Measurements from ENCODE around the gene TRIM69.
"Not testable (repeated sequence)": the region's sequence is repeated elsewhere in the genome, so short reads cannot be mapped to it uniquely, and the experiment has no call there.

Gene TRIM69

DNA sequence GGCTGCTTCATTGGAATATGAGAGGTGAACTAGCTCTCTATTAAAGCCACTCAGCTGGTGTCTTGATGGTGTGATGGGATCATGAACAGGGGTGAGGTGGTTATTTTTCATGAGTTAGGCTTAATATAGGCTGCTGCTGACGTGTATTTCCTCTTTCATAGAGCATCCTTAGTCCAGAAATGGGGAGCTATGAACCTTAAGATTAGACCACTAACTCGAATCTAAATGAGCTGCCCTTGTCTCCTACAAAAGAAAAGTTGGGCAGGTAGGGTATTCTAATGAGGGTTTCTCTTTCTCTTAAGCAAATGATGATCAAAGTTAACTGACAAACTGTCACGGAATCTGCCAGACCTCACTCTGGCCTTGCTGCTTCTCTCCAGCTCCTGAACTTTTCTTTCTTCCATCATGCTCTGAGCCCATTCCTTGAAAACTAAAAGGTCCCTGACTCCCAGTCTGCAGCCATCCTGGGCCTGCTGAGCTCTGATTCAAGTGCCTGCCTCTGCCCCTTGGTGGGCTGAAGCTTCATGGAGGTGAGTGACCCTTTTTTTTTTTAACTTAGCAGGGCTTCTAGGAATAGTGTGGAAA is at the start of gene TRIM69:
TRIM69 (plus strand) TSS at position 348 of the 585 bp plus-strand sequence; CDS start at position 525, 177 bp downstream.
- TF ChIP-seq, protein P1, sequence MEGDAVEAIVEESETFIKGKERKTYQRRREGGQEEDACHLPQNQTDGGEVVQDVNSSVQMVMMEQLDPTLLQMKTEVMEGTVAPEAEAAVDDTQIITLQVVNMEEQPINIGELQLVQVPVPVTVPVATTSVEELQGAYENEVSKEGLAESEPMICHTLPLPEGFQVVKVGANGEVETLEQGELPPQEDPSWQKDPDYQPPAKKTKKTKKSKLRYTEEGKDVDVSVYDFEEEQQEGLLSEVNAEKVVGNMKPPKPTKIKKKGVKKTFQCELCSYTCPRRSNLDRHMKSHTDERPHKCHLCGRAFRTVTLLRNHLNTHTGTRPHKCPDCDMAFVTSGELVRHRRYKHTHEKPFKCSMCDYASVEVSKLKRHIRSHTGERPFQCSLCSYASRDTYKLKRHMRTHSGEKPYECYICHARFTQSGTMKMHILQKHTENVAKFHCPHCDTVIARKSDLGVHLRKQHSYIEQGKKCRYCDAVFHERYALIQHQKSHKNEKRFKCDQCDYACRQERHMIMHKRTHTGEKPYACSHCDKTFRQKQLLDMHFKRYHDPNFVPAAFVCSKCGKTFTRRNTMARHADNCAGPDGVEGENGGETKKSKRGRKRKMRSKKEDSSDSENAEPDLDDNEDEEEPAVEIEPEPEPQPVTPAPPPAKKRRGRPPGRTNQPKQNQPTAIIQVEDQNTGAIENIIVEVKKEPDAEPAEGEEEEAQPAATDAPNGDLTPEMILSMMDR (IDR thresholded peaks at IDR 0.05; ENCODE audit: low read depth, low read length, missing control alignments), result no peak
- no peak within 1 kb of the TSS for H3K4me3 ChIP-seq (replicated peaks; ENCODE audit: low read depth, low read length)
- DNase-seq (ENCODE audit: extremely low read depth, low read depth), result no peak

- DNase-seq (ENCODE audit: extremely low read depth, low read depth); H3K4me3 ChIP-seq (replicated peaks; ENCODE audit: low read depth, low read length): not testable (repeated sequence)
Measured at GRCh38 chr15:44689318-44689717, 47.0 kb upstream of the TRIM69 start.

- DNase-seq (ENCODE audit: extremely low read depth, low read depth); H3K4me3 ChIP-seq (replicated peaks; ENCODE audit: low read depth, low read length): not testable (repeated sequence)
Measured at GRCh38 chr15:44690245-44690644, 46.1 kb upstream of the TRIM69 start.

DNA sequence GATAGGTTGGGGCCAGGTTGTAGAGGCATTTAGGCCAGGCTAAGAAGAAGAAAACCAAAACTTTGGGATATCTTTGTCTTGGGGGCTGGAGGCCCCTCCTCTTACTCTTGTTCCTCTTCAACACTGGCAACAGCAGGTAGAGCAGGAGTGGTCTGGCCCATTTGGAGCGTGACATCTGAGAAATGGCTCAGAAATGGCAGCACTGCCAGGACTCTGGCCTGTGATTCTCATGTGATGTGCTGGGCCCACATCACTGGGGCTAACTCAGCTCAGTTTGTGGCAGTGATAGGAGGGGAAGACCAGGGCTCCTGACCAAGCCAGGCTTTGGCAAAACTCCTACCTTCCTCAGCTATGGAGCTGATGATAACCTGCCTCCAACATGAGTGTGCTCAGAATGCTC is 43.7 kb upstream of the TRIM69 start:
- TF ChIP-seq, protein P1 (IDR thresholded peaks at IDR 0.05; ENCODE audit: low read depth, low read length, missing control alignments), result no peak
- no peak overlapping the region for H3K4me3 ChIP-seq (replicated peaks; ENCODE audit: low read depth, low read length)
- no peak for DNase-seq (ENCODE audit: extremely low read depth, low read depth)

DNA sequence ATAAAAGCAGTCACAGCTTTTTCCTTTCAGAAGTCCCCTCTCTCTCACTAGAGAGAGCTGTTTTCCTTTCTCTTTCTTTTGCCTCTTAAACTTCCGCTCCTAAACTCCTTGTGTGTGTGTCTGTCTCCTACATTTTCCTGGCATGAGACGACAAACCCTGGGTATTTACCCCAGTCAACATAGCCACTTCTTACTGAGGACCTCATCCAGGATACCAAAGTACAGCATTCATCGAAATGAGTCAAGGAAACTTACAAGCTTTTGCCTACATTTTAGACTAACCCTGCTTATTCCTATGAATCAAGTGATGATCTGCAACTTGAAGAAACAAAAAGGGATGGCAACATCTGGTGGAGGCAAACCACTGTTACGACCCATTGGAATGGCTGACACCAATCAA is 41.9 kb upstream of the TRIM69 start:
- TF ChIP-seq, protein P1 (IDR thresholded peaks at IDR 0.05; ENCODE audit: low read depth, low read length, missing control alignments), result no peak
- no peak for DNase-seq (ENCODE audit: extremely low read depth, low read depth)

DNA sequence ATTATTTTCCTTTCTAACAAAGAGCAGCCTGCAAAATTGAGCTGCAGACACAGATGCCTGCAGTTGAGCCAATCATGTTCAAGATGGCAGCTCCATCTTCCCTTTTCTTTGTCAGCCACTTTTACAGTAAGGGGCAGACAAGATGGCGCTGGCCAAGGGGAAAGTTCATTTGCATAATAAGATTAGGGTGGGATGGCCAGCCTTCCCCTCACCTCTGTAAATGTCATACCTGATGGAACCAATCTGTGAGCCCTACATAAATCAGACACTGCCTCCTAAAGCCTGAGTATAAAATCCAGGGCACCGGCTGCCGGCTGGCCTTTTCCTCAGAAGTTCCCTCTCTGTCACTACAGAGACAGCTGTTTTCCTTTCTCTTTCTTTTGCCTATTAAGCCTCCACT is 41.0 kb upstream of the TRIM69 start:
- no peak for DNase-seq (ENCODE audit: extremely low read depth, low read depth)
- TF ChIP-seq, protein P1 (IDR thresholded peaks at IDR 0.05; ENCODE audit: low read depth, low read length, missing control alignments), result no peak
- no peak overlapping the region for H3K4me3 ChIP-seq (replicated peaks; ENCODE audit: low read depth, low read length)

More for the DNA sequence above, 41.9 kb upstream of the TRIM69 start:
- no peak overlapping the region for H3K4me3 ChIP-seq (replicated peaks; ENCODE audit: low read depth, low read length)

- TF ChIP-seq, protein P1 (IDR thresholded peaks at IDR 0.05; ENCODE audit: low read depth, low read length, missing control alignments), result no peak
- DNase-seq (ENCODE audit: extremely low read depth, low read depth), result no peak
- no peak overlapping the region for H3K4me3 ChIP-seq (replicated peaks; ENCODE audit: low read depth, low read length)
Measured at GRCh38 chr15:44697014-44697413, 39.3 kb upstream of the TRIM69 start.

DNA sequence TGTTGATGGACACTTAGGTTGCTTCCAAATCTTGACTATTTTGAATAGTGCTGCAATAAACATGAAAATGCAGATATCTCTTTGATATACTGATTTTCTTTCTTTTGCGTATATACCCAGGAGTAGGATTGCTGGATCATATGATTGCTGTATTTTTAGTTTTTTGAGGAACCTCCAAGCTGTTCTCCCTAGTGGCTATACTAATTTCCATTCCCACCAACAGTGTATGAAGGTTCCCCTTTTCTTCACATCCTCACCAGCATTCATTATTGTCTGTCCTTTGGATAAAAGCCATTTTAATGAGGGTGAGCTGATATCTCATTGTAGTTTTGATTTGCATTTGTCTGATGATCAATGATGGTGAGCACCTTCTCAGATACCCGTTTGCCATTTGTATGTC is 37.7 kb upstream of the TRIM69 start:
- TF ChIP-seq, protein P1 (IDR thresholded peaks at IDR 0.05; ENCODE audit: low read depth, low read length, missing control alignments), result no peak
- H3K4me3 ChIP-seq (replicated peaks; ENCODE audit: low read depth, low read length), result no peak overlapping the region
- DNase-seq (ENCODE audit: extremely low read depth, low read depth), result no peak

GRCh38 chr15:44700676-44701075 is 35.7 kb upstream of the TRIM69 start:
- not testable (repeated sequence) for H3K4me3 ChIP-seq (replicated peaks; ENCODE audit: low read depth, low read length); DNase-seq (ENCODE audit: extremely low read depth, low read depth)

All from HFF-Myc (cell line).